ENCODE data around the gene RRP1B. TPM values are rescaled to one million over a fixed set of nuclear protein-coding genes. Genes with fewer than 3 reads are reported as not detected.

The RRP1B gene
- total RNA-seq, 4 donors from 2014 or later: 12.5 to 24.7 (median 18.9) TPM

DNA sequence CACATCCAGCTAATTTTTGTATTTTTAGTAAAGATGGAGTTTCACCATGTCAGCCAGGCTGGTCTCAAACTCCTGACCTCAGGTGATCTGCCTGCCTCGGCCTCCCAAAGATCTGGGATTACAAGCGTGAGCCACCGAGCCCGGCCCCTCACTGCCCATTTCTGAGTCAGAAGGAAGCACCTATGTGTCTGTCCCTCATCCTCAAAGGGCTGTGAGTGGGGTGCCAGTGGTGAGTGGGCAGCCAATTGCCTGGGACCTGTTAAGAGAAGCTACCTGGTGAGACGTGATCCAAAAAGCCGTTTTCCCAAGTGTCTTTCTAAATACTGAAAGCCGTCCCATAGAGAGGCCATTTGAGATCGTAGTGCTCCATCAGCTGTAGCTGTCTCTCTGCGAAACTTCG lies 32.4 kb downstream of the RRP1B start:
- Histone ChIP-seq H3K4me3 (no peak overlapping the region), H3K27ac (no peak overlapping the region), H3K27me3 (no peaks in the 10 kb centered on the region), H3K4me1 (no peaks in the 10 kb centered on the region), H3K36me3 (peaks cover 0 to 78% of the 10 kb centered on the region in 2 donors), H3K9me3 (no peaks in the 10 kb centered on the region)
- TF ChIP-seq POLR2A (IDR thresholded peaks at IDR 0.05): no peak
- TF ChIP-seq, protein P1, sequence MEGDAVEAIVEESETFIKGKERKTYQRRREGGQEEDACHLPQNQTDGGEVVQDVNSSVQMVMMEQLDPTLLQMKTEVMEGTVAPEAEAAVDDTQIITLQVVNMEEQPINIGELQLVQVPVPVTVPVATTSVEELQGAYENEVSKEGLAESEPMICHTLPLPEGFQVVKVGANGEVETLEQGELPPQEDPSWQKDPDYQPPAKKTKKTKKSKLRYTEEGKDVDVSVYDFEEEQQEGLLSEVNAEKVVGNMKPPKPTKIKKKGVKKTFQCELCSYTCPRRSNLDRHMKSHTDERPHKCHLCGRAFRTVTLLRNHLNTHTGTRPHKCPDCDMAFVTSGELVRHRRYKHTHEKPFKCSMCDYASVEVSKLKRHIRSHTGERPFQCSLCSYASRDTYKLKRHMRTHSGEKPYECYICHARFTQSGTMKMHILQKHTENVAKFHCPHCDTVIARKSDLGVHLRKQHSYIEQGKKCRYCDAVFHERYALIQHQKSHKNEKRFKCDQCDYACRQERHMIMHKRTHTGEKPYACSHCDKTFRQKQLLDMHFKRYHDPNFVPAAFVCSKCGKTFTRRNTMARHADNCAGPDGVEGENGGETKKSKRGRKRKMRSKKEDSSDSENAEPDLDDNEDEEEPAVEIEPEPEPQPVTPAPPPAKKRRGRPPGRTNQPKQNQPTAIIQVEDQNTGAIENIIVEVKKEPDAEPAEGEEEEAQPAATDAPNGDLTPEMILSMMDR (IDR thresholded peaks at IDR 0.05 in 4 of 5, conservative IDR thresholded peaks at IDR 0.05 in 1 of 5): no peak
- in situ Hi-C loops (cut with MboI; ENCODE audit: low sequenced_read_pairs in 4 of 4): no loop called here
- DNase-seq (no peak), ATAC-seq (no peak)
- intact Hi-C loops (cut with DNase I; ENCODE audit: low total_unique reads): no loop called here

DNA sequence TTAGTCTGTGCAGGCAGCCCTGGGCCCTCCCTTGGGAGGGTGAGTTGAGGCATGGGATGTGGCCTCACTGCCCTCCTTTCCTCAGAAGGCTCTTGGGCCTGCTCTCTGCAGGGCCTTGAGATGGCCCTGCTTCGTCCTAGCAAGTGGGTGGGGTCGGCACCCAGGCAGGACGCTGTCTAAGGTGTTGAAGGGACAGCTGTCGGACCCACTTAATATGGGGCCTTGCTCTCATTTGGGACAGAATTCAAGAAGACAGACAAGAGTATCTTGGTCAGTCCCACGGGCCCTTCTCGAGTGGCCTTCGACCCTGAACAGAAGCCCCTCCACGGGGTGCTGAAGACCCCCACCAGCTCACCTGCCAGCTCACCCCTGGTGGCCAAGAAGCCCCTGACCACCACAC lies 33.6 kb downstream of the RRP1B start:
- no peaks in the 10 kb centered on the region for H3K9me3 ChIP-seq
- DNase-seq (no peak), ATAC-seq (no peak)
- no peak for TF ChIP-seq POLR2A (IDR thresholded peaks at IDR 0.05)
- TF ChIP-seq, protein P1 (IDR thresholded peaks at IDR 0.05 in 4 of 5, conservative IDR thresholded peaks at IDR 0.05 in 1 of 5): no peak
- H3K27ac ChIP-seq: no peak overlapping the region
- intact Hi-C loops (cut with DNase I; ENCODE audit: low total_unique reads): no loop called here
- peaks cover 0 to 67% of the 10 kb centered on the region in 2 donors for H3K36me3 ChIP-seq
- no peaks in the 10 kb centered on the region for H3K27me3 ChIP-seq
- in situ Hi-C loops (cut with MboI; ENCODE audit: low sequenced_read_pairs in 4 of 4): no loop called here
- no peaks in the 10 kb centered on the region for H3K4me1 ChIP-seq
- H3K4me3 ChIP-seq: no peak overlapping the region

- peaks cover 0 to 59% of the 10 kb centered on the region in 2 donors for H3K36me3 ChIP-seq
- H3K27ac ChIP-seq: no peak overlapping the region
- in situ Hi-C loops (cut with MboI; ENCODE audit: low sequenced_read_pairs in 4 of 4): no loop called here
- H3K9me3 ChIP-seq: no peaks in the 10 kb centered on the region
- H3K4me3 ChIP-seq: no peak overlapping the region
- no peaks in the 10 kb centered on the region for H3K27me3 ChIP-seq
- no peak for ATAC-seq
- H3K4me1 ChIP-seq: no peaks in the 10 kb centered on the region
- intact Hi-C loops (cut with DNase I; ENCODE audit: low total_unique reads): no loop called here
- no peak for DNase-seq
- no peak for TF ChIP-seq POLR2A (IDR thresholded peaks at IDR 0.05)
- TF ChIP-seq, protein P1 (IDR thresholded peaks at IDR 0.05 in 4 of 5, conservative IDR thresholded peaks at IDR 0.05 in 1 of 5): no peak
These were observed 34.6 kb downstream of the RRP1B start for GRCh38 chr21:43693981-43694380.

DNA sequence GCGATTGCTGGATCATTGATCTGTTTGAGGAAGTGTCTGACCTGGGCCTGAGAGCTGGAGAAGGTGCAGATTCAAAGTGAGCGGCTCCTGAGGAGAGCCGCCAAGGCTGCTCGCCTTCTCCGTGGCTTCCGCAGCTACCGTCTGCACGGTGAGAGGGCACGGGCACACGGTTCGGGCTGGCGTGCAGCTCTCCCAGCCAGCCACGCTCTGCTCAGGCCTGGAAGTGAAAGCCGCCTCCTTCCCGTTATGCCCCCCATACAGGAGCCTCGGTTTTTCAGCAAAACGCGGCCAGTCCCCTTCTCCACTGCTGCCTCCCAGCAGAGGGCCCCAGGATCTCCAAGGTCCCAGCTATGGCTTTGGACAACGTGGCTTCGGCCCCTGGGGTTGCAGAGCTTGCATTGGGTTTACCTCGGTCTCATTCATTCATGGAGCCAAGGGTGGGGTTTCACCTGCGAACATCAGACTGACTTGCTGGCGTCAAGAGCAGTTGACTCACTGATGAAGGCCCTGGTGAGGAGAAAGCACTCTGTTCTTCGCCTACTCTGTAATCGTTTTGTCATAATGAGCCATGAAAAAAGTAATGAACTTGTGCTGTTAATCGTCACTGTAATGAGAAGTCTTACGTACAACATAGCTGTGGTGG lies 35.2 kb downstream of the RRP1B start:
- intact Hi-C loops (cut with DNase I; ENCODE audit: low total_unique reads): no loop called here
- DNase-seq: no peak
- Histone ChIP-seq H3K36me3 (peaks cover 0 to 53% of the 10 kb centered on the region in 2 donors), H3K4me1 (no peaks in the 10 kb centered on the region), H3K27ac (no peak overlapping the region), H3K27me3 (no peaks in the 10 kb centered on the region), H3K4me3 (no peak overlapping the region), H3K9me3 (no peaks in the 10 kb centered on the region)
- no peak for ATAC-seq
- in situ Hi-C loops (cut with MboI; ENCODE audit: low sequenced_read_pairs in 4 of 4): no loop called here
- TF ChIP-seq, protein P1 (IDR thresholded peaks at IDR 0.05 in 4 of 5, conservative IDR thresholded peaks at IDR 0.05 in 1 of 5): no peak
- TF ChIP-seq POLR2A (IDR thresholded peaks at IDR 0.05): no peak

DNA sequence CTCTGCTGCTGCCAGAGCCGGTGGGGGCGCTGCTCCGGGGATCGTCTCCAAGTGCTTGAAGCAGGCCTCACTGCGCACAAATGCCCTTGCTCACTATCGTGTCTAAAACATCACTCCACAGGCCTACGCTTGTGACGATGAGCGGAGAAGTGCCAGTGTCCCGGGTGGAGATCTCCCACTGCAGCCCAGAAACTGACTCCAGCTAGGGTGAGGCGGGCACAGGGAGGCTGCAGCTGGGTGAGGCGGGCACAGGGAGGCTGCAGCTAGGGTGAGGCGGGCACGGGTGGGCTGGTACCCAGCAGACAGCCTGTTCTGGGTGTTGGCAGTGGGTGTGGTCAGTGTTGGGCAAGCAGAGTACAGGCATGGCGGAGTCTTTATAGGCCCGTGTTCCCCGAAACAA lies 36.9 kb downstream of the RRP1B start:
- no peaks in the 10 kb centered on the region for H3K27me3 ChIP-seq
- no peak overlapping the region for H3K27ac ChIP-seq
- H3K9me3 ChIP-seq: no peaks in the 10 kb centered on the region
- in situ Hi-C loops (cut with MboI; ENCODE audit: low sequenced_read_pairs in 4 of 4): no loop called here
- intact Hi-C loops (cut with DNase I; ENCODE audit: low total_unique reads): no loop called here
- H3K36me3 ChIP-seq: peaks cover 0 to 36% of the 10 kb centered on the region in 2 donors
- DNase-seq: no peak
- no peak for ATAC-seq
- no peak overlapping the region for H3K4me3 ChIP-seq
- H3K4me1 ChIP-seq: no peaks in the 10 kb centered on the region
- TF ChIP-seq, protein P1 (IDR thresholded peaks at IDR 0.05 in 4 of 5, conservative IDR thresholded peaks at IDR 0.05 in 1 of 5): no peak
- no peak for TF ChIP-seq POLR2A (IDR thresholded peaks at IDR 0.05)

Data from gastrocnemius medialis (tissue), 4 donors.